Endothelial cell of umbilical vein (primary cell): ENCODE results near the gene AK8. TPM values are rescaled to one million over a fixed set of nuclear protein-coding genes. Genes with fewer than 3 reads are reported as not detected.

ENCODE experiments used
- BruUV-seq: library from RNA; stranded (reverse); fragments of 400-500 nt; replicated peaks from 2 replicates; lab custom pipeline; 2021; lab: Mats Ljungman, UMichigan
- CTCF ChIA-PET: fragments of 300-600, 350-600 bp; sonication (Branson Sonifier 250); formaldehyde crosslinking; loops from one replicate; lab custom pipeline; 2021; ENCODE audit warnings: antibody characterized with exemption, inconsistent platforms; lab: Charles Lee
- POLR2A ChIA-PET: fragments of 300-600, 350-600 bp; sonication (Branson Sonifier 250); formaldehyde crosslinking; loops from one replicate; lab custom pipeline; 2021; ENCODE audit warnings: antibody characterized with exemption, inconsistent platforms; lab: Charles Lee
- DNase-seq: peaks from one replicate; pipeline ENCODE4 v3.0.0-alpha.2; 2011; ENCODE audit warnings: low read depth, low spot score
- FAIRE-seq: peaks from 2 replicates; lab custom pipeline; 2011; peaks lifted over from hg19 to GRCh38; lab: Jason Lieb, UNC
- H2AFZ ChIP-seq: 2 replicates; pipeline ENCODE4 v1.6.0; 2012; ENCODE audit warnings: low read depth, low read length, control low read depth, inconsistent platforms
- H3K27ac ChIP-seq: 2 replicates; pipeline ENCODE4 v1.5.1; 2011; ENCODE audit warnings: low read depth, mild to moderate bottlenecking, control low read depth, low read length, moderate library complexity; ENCODE audit not compliant: insufficient read depth
- H3K27me3 ChIP-seq, 2 experiments: 2 replicates each; pipeline versions ENCODE4 v1.6.0 to v1.6.1; 2011; ENCODE audit warnings: low read length in 2 of 2, mixed read lengths in 1 of 2; ENCODE audit not compliant: control insufficient read depth in 2 of 2, insufficient read depth in 2 of 2
- H3K36me3 ChIP-seq, 2 experiments: 2 replicates in 1 of 2; 3 replicates in 1 of 2; pipeline ENCODE4 v1.5.1; 2011; ENCODE audit warnings: low read length in 2 of 2, mild to moderate bottlenecking in 1 of 2, moderate library complexity in 1 of 2; ENCODE audit not compliant: control insufficient read depth in 2 of 2, insufficient read depth in 2 of 2; ENCODE audit errors: extremely low read depth in 1 of 2
- H3K4me1 ChIP-seq: 3 replicates; pipeline ENCODE4 v1.5.1; 2011; ENCODE audit warnings: mild to moderate bottlenecking, low read length; ENCODE audit not compliant: control insufficient read depth, insufficient read depth; ENCODE audit errors: extremely low read depth
- H3K4me2 ChIP-seq: 2 replicates; pipeline ENCODE4 v1.6.1; 2011; ENCODE audit warnings: low read length, control low read depth, mixed read lengths; ENCODE audit not compliant: insufficient read depth
- H3K4me3 ChIP-seq, 3 experiments: fragments of 200-600 bp in 1 of 3; sonication (generic), shearing (Covaris generic) in 1 of 3; replicated peaks in 1 of 3; 2 replicates each; pipeline ENCODE4 v1.5.1; 2011 to 2016; ENCODE audit warnings: control low read depth in 3 of 3, low read length in 3 of 3, mild to moderate bottlenecking in 2 of 3, inconsistent platforms in 1 of 3, low read depth in 1 of 3, moderate library complexity in 1 of 3; ENCODE audit not compliant: insufficient read depth in 1 of 3
- H3K79me2 ChIP-seq: 2 replicates; pipeline ENCODE4 v1.6.0; 2012; ENCODE audit warnings: low read length, inconsistent platforms; ENCODE audit not compliant: control insufficient read depth, insufficient read depth
- H3K9ac ChIP-seq: replicated peaks from 2 replicates; pipeline ENCODE3; 2011; ENCODE audit warnings: low read length, control low read depth; ENCODE audit not compliant: insufficient read depth; ENCODE audit errors: extremely low read depth
- H3K9me1 ChIP-seq: replicated peaks from 3 replicates; pipeline ENCODE4 v1.6.0; 2011; ENCODE audit warnings: mild to moderate bottlenecking, low read length; ENCODE audit not compliant: control insufficient read depth, insufficient read depth; ENCODE audit errors: extremely low read depth
- H3K9me3 ChIP-seq: replicated peaks from 2 replicates; pipeline ENCODE4 v1.5.1; 2012; ENCODE audit warnings: low read length, inconsistent platforms; ENCODE audit not compliant: control insufficient read depth, insufficient read depth
- H4K20me1 ChIP-seq: replicated peaks from 2 replicates; pipeline ENCODE3; 2011; ENCODE audit warnings: mild to moderate bottlenecking, low read length; ENCODE audit not compliant: control insufficient read depth, insufficient read depth; ENCODE audit errors: extremely low read depth
- EZH2 ChIP-seq: IDR thresholded peaks from 2 replicates; pipeline ENCODE4 v1.6.1; 2012; ENCODE audit warnings: borderline replicate concordance, low read depth, mild to moderate bottlenecking, moderate library complexity, low read length, inconsistent platforms; ENCODE audit not compliant: severe bottlenecking
- FOS ChIP-seq: IDR thresholded peaks from 2 replicates; pipeline ENCODE4 v1.6.1; 2011; ENCODE audit warnings: mild to moderate bottlenecking, low read length, moderate library complexity, borderline replicate concordance; ENCODE audit not compliant: insufficient read depth
- GATA2 ChIP-seq: IDR thresholded peaks from 2 replicates; pipeline ENCODE4 v1.7.0; 2011; ENCODE audit warnings: low read depth, mild to moderate bottlenecking, moderate library complexity, mixed read lengths, low read length; ENCODE audit not compliant: insufficient read length, insufficient read depth
- JUN ChIP-seq: IDR thresholded peaks from 2 replicates; pipeline ENCODE4 v1.6.1; 2011; ENCODE audit warnings: borderline replicate concordance, low read depth; ENCODE audit not compliant: insufficient read length, insufficient read depth
- MYC ChIP-seq: IDR thresholded peaks from one replicate; pipeline ENCODE4 v1.6.1; 2011; ENCODE audit warnings: mild to moderate bottlenecking, low read depth, low read length
- POLR2A ChIP-seq: IDR thresholded peaks from 2 replicates; pipeline ENCODE4 v1.6.1; 2012; ENCODE audit warnings: low read depth, mild to moderate bottlenecking, control low read depth, low read length
- POLR2AphosphoS5 ChIP-seq: IDR thresholded peaks from 2 replicates; pipeline ENCODE4 v1.6.1; 2012; ENCODE audit warnings: low read depth, mild to moderate bottlenecking, control low read depth, low read length, moderate library complexity; ENCODE audit not compliant: insufficient read depth
- dilution Hi-C: fragments of 300-500 bp; cut with MboI; formaldehyde crosslinking; loops from one replicate; pipeline ENCODE4 v1.15.0; 2019; ENCODE audit warnings: low sequenced_read_pairs; ENCODE audit not compliant: extremely low pct_ligation_motif_present
- intact Hi-C: fragments of 100-400 bp; cut with micrococcal nuclease; formaldehyde crosslinking; loops from one replicate; pipeline ENCODE4 v1.10.0; 2022
- polyA plus RNA-seq, 4 experiments: library from polyadenylated mRNA; depleted of rRNA in 3 of 4; stranded (reverse) in 3 of 4; unstranded in 1 of 4; fragments of >200 nt; gene quantifications; 2 replicates each; pipeline versions ENCODE4 v1.2.1 to v1.2.3, GENCODE V29; 2011 to 2012; ENCODE audit warnings: missing spikeins in 1 of 4
- total RNA-seq: library from RNA; stranded (reverse); gene quantifications from 2 replicates; pipeline ENCODE4 v1.2.3, GENCODE V29; 2021
- TF ChIP-seq, protein P1 (sequence below), 2 donors: IDR thresholded peaks; 1 replicate in 1 of 2; 2 replicates in 1 of 2; pipeline ENCODE4 v1.5.1; 2011; ENCODE audit warnings: low read length in 2 of 2, mild to moderate bottlenecking in 2 of 2, moderate library complexity in 2 of 2, control low read depth in 1 of 2, inconsistent platforms in 1 of 2, low read depth in 1 of 2; ENCODE audit not compliant: insufficient read depth in 1 of 2; ENCODE audit errors: extremely low read depth in 1 of 2
- TF ChIP-seq, protein P2 (sequence below): IDR thresholded peaks from 2 replicates; pipeline ENCODE4 v1.6.1; 2011; ENCODE audit not compliant: insufficient read depth, insufficient read length

Gene AK8
- total and polyA plus RNA-seq, 2 donors (not counting 3 experiments of a cell fraction or from before 2014, with no cell fraction given), result 0.06 TPM; not detected in 1

DNA sequence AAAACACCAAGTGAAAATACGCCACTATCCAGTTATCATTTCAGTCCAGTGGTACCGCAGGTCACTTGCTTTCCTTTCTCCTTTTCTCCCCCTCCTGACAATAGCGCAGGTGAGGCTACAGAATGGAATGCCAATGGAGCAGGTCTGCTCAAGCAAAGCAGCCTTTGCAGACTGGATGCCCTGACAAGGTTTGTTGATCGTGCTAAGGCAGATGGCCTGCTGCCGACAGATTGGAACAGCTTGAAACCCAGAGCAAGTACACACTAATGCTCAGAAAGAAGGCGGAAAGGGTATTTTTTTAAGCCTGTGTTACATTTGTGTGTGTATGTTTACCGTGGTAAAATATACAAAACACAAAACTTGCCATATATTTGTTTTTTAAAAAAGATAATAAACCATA is 20.0 kb upstream of the AK8 start:
- FAIRE-seq (no peak), DNase-seq (no peak)
- H4K20me1 ChIP-seq, result no peaks in the 10 kb centered on the region
- ChIA-PET POLR2A (no interaction called here), CTCF (interaction anchor here (1.0 kb wide), 1 partner anchor 18 kb away, joined by 3 read pairs; no protein-coding TSS in a partner anchor)
- no peaks in the 10 kb centered on the region for H3K9me3 ChIP-seq
- no peak overlapping the region for H3K4me2 ChIP-seq
- no peaks in the 10 kb centered on the region for H3K27me3 ChIP-seq
- no peak overlapping the region for H3K27ac ChIP-seq
- no peaks in the 10 kb centered on the region for H3K79me2 ChIP-seq
- no peak overlapping the region for H2AFZ ChIP-seq
- intact Hi-C loops (no loop called here), dilution Hi-C loops (no loop called here)
- TF ChIP-seq, protein P1, sequence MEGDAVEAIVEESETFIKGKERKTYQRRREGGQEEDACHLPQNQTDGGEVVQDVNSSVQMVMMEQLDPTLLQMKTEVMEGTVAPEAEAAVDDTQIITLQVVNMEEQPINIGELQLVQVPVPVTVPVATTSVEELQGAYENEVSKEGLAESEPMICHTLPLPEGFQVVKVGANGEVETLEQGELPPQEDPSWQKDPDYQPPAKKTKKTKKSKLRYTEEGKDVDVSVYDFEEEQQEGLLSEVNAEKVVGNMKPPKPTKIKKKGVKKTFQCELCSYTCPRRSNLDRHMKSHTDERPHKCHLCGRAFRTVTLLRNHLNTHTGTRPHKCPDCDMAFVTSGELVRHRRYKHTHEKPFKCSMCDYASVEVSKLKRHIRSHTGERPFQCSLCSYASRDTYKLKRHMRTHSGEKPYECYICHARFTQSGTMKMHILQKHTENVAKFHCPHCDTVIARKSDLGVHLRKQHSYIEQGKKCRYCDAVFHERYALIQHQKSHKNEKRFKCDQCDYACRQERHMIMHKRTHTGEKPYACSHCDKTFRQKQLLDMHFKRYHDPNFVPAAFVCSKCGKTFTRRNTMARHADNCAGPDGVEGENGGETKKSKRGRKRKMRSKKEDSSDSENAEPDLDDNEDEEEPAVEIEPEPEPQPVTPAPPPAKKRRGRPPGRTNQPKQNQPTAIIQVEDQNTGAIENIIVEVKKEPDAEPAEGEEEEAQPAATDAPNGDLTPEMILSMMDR (IDR thresholded peaks at IDR 0.05; ENCODE audit: extremely low read depth in 1 of 2, insufficient read depth in 1 of 2, low read depth in 1 of 2, low read length in 2 of 2), result no peak
- TF ChIP-seq GATA2 (no peak), JUN (no peak), POLR2A (no peak), FOS (no peak), EZH2 (no peak), MYC (no peak), POLR2AphosphoS5 (no peak)
- TF ChIP-seq, protein P2, sequence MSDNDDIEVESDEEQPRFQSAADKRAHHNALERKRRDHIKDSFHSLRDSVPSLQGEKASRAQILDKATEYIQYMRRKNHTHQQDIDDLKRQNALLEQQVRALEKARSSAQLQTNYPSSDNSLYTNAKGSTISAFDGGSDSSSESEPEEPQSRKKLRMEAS, result no peak
- H3K4me3 ChIP-seq, result no peak overlapping the region
- H3K9me1 ChIP-seq, result no peaks in the 10 kb centered on the region
- H3K36me3 ChIP-seq, result peaks cover 11 to 43% of the 10 kb centered on the region in 2 experiments
- H3K4me1 ChIP-seq, result no peaks in the 10 kb centered on the region
- BruUV-seq, result no TSS peak
- no peak overlapping the region for H3K9ac ChIP-seq
